Parathyroid adenoma (tissue), 2 donors: Measurements from ENCODE around the gene EHHADH.
A peak's percentile ranks its signal among the peaks of the same experiment; 100 is the strongest.

Experiments
- H2AFZ ChIP-seq: fragments of 300-600 bp; sonication (generic); one replicate; pipeline ENCODE4 v1.7.0; 2017; ENCODE audit warnings: antibody characterized with exemption, mild to moderate bottlenecking
- H3K27ac ChIP-seq: fragments of 300-600 bp; sonication (generic); one replicate; pipeline ENCODE4 v1.7.0; 2017
- H3K27me3 ChIP-seq: fragments of 300-600 bp; sonication (generic); one replicate; pipeline ENCODE4 v1.7.0; 2017; ENCODE audit warnings: low read length; ENCODE audit not compliant: control insufficient read depth, insufficient read depth
- H3K36me3 ChIP-seq: fragments of 300-600 bp; sonication (generic); one replicate; pipeline ENCODE4 v1.7.0; 2017; ENCODE audit warnings: low read length; ENCODE audit not compliant: control insufficient read depth, insufficient read depth
- H3K4me1 ChIP-seq: fragments of 300-600 bp; sonication (generic); one replicate; pipeline ENCODE4 v1.7.0; 2017; ENCODE audit warnings: control low read depth
- H3K4me2 ChIP-seq: fragments of 300-600 bp; sonication (generic); one replicate; pipeline ENCODE4 v1.7.0; 2017; ENCODE audit warnings: low read length
- H3K4me3 ChIP-seq: fragments of 300-600 bp; sonication (generic); one replicate; pipeline ENCODE4 v1.7.0; 2017; ENCODE audit warnings: low read depth, low read length
- H3K79me2 ChIP-seq: fragments of 300-600 bp; sonication (generic); one replicate; pipeline ENCODE4 v1.7.0; 2017; ENCODE audit warnings: control low read depth
- H3K9ac ChIP-seq: fragments of 300-600 bp; sonication (generic); one replicate; pipeline ENCODE4 v1.7.0; 2017; ENCODE audit warnings: mild to moderate bottlenecking
- H3K9me3 ChIP-seq: fragments of 300-600 bp; sonication (generic); one replicate; pipeline ENCODE4 v1.7.0; 2017; ENCODE audit warnings: low read length; ENCODE audit not compliant: control insufficient read depth
- TF ChIP-seq, protein P1 (sequence below): fragments of 300-600 bp; sonication (generic); IDR thresholded peaks from one replicate; pipeline ENCODE4 v1.7.0; 2017; ENCODE audit warnings: antibody characterized with exemption, mild to moderate bottlenecking
- donor health status: primary hyperparathyroidism.

The EHHADH gene

DNA sequence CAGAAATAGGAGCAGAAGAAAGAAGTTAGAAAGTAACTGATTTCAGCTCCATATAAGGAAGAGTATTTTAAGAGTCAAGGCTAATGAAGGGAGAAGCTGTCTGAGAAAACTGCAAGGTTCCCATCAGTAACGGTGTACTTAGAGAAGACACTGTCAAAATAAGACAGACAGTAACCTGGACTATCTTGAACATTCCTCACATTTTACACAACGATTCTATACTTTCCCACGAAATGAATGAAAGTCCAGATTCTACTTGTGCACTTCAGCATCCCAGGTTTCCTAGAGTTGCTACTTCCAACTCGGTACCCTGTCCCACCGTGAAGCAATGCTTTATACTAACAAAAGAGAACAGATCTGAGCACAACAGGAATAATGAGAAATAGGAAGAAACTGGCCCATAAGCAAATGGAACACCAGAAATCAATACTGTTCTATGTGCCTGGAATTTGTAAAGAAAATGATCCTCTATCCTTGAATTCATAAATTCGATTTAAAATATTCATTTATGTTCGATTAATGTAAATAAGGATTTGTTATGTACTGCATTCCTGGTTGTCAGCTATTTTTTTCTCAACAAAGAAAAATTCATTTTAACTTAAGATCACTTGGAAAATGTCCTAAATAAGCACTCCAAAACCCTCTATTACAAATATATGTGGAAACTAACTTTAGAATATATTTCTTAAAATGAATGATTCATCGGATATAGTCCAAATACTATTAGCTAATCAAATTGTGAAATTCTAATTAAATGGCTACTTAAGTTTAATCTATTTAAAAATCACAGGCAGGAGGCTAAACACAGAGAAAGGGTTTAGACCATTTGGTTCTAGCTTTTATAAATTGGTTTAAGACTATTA is 102.5 kb downstream of the EHHADH start:
- H2AFZ ChIP-seq, result peak overlapping the region; percentile 99
- H3K4me3 ChIP-seq, result peak overlapping the region; percentile 57
- H3K9ac ChIP-seq, result no peak overlapping the region
- no peaks in the 10 kb centered on the region for H3K4me1 ChIP-seq
- TF ChIP-seq, protein P1, sequence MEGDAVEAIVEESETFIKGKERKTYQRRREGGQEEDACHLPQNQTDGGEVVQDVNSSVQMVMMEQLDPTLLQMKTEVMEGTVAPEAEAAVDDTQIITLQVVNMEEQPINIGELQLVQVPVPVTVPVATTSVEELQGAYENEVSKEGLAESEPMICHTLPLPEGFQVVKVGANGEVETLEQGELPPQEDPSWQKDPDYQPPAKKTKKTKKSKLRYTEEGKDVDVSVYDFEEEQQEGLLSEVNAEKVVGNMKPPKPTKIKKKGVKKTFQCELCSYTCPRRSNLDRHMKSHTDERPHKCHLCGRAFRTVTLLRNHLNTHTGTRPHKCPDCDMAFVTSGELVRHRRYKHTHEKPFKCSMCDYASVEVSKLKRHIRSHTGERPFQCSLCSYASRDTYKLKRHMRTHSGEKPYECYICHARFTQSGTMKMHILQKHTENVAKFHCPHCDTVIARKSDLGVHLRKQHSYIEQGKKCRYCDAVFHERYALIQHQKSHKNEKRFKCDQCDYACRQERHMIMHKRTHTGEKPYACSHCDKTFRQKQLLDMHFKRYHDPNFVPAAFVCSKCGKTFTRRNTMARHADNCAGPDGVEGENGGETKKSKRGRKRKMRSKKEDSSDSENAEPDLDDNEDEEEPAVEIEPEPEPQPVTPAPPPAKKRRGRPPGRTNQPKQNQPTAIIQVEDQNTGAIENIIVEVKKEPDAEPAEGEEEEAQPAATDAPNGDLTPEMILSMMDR, result no peak
- no peaks in the 10 kb centered on the region for H3K36me3 ChIP-seq
- no peaks in the 10 kb centered on the region for H3K79me2 ChIP-seq
- H3K4me2 ChIP-seq, result peak overlapping the region; percentile 3
- H3K27me3 ChIP-seq, result no peaks in the 10 kb centered on the region
- no peak overlapping the region for H3K27ac ChIP-seq
- no peaks in the 10 kb centered on the region for H3K9me3 ChIP-seq

DNA sequence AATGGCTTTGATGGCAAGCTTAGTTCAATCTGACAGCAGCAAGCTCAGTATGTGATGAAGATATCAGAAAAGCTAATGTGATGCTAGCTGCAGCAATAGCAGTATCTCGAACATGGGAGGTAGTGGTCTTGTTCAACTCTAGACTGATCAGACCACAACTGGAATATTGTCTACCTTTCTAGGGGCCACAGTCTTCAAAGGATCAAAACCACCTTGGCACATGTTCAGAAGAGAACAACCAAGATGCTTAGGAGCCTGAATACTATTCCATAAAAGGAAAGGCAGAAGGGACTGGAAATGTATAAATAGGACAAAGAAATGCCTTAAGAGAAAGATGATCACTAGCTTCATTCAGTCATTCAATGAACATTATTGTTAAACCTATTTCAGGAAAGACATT is 103.3 kb downstream of the EHHADH start:
- Histone ChIP-seq H3K4me2 (no peak overlapping the region), H3K4me3 (no peak overlapping the region), H3K79me2 (no peaks in the 10 kb centered on the region), H3K36me3 (no peaks in the 10 kb centered on the region), H3K9ac (no peak overlapping the region), H3K27ac (no peak overlapping the region), H3K27me3 (no peaks in the 10 kb centered on the region), H3K9me3 (no peaks in the 10 kb centered on the region), H3K4me1 (no peaks in the 10 kb centered on the region), H2AFZ (no peak overlapping the region)
- TF ChIP-seq, protein P1, result no peak

DNA sequence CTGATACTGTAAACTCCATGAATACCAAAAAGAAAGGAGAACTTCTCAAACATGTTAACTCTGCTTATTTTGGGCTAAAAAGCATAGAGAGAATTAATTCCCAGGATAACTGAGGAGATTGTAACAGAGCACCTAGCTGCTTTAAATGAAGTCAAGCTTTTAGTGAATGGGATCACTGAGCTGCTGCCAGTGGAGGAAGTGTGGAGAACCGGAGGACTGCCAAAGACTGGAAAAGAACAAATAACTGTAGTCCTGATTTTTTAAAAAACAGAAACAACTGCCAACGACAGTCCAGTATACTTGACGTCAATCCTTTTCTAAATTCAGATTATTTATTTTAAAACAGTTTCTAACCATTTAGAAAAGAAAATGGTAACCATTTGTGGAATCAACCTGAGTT is 104.3 kb downstream of the EHHADH start:
- Histone ChIP-seq H3K36me3 (no peaks in the 10 kb centered on the region), H3K9ac (no peak overlapping the region), H3K4me2 (no peak overlapping the region), H2AFZ (no peak overlapping the region), H3K27me3 (no peaks in the 10 kb centered on the region), H3K27ac (no peak overlapping the region), H3K4me3 (no peak overlapping the region), H3K9me3 (no peaks in the 10 kb centered on the region), H3K79me2 (no peaks in the 10 kb centered on the region), H3K4me1 (no peaks in the 10 kb centered on the region)
- TF ChIP-seq, protein P1, result no peak

DNA sequence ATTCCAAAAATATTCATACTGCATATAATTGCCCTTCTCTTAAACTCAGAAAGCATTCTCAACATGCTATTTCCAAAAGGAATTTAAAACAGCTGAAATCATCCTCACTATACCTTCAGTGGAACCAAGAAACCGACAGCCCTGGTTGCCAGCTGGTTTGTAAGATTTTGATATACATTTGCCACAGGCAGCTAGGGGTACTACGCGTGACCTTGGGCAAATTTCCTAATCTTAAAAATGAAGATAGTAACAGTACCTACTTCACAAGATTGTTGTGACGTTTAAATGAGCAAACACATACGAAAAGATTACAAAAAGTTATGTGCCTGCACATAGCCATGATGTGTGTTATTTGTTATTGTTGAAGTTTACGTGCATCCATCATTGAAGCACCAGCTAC is 108.3 kb downstream of the EHHADH start:
- Histone ChIP-seq H3K4me3 (no peak overlapping the region), H3K27ac (no peak overlapping the region), H3K36me3 (no peaks in the 10 kb centered on the region), H3K79me2 (no peaks in the 10 kb centered on the region), H3K9me3 (no peaks in the 10 kb centered on the region), H3K4me1 (no peaks in the 10 kb centered on the region), H3K9ac (no peak overlapping the region), H3K27me3 (no peaks in the 10 kb centered on the region), H2AFZ (no peak overlapping the region), H3K4me2 (no peak overlapping the region)
- TF ChIP-seq, protein P1, result no peak

DNA sequence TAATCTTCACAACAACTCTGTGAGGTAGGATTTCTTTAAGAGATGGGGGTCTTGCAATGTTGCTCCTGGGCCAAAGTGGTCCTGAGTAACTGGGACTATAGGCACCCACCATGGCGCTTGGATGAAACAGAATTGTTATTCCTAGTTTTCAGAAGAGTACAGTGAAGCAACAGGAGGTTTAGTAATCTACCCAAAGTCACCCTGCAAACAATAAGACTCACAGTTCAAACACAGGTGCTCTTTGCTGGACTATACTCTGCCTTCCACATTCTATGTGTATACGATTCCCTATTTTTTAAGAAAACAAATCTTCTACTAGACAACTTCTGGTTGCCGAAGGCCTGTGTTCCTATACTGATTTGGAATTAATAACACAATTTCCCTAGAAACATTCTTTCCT is 109.1 kb downstream of the EHHADH start:
- Histone ChIP-seq H3K79me2 (no peaks in the 10 kb centered on the region), H2AFZ (no peak overlapping the region), H3K4me2 (no peak overlapping the region), H3K9ac (no peak overlapping the region), H3K4me3 (no peak overlapping the region), H3K36me3 (no peaks in the 10 kb centered on the region), H3K4me1 (no peaks in the 10 kb centered on the region), H3K27me3 (no peaks in the 10 kb centered on the region), H3K27ac (no peak overlapping the region), H3K9me3 (no peaks in the 10 kb centered on the region)
- TF ChIP-seq, protein P1, result no peak
